ENCODE measurements around the gene TTC8.
A peak's percentile ranks its signal among the peaks of the same experiment; 100 is the strongest.
"Not testable (repeated sequence)": the region's sequence is repeated elsewhere in the genome, so short reads cannot be mapped to it uniquely, and the experiment has no call there.

The TTC8 gene

GRCh38 chr14:88848571-88848970, 24.1 kb downstream of the TTC8 start:
- no peak for DNase-seq (ENCODE audit: insufficient read length, low spot score)
- no peak for FAIRE-seq
- TF ChIP-seq CTCF (IDR thresholded peaks at IDR 0.05; ENCODE audit: insufficient read depth, missing control alignments) = no peak

GRCh38 chr14:88849716-88850115, 25.3 kb downstream of the TTC8 start:
- FAIRE-seq = peak; percentile 6
- no peak for TF ChIP-seq CTCF (IDR thresholded peaks at IDR 0.05; ENCODE audit: insufficient read depth, missing control alignments)
- DNase-seq (ENCODE audit: insufficient read length, low spot score) = no peak

- FAIRE-seq (no peak), DNase-seq (ENCODE audit: insufficient read length, low spot score) (no peak)
- TF ChIP-seq CTCF (IDR thresholded peaks at IDR 0.05; ENCODE audit: insufficient read depth, missing control alignments) = no peak
Measured at GRCh38 chr14:88851587-88851986, 27.1 kb downstream of the TTC8 start.

GRCh38 chr14:88852632-88853031, 28.2 kb downstream of the TTC8 start:
- FAIRE-seq (no peak), DNase-seq (ENCODE audit: insufficient read length, low spot score) (no peak)
- no peak for TF ChIP-seq CTCF (IDR thresholded peaks at IDR 0.05; ENCODE audit: insufficient read depth, missing control alignments)

- no peak for FAIRE-seq
- DNase-seq (ENCODE audit: insufficient read length, low spot score) = no peak
- TF ChIP-seq CTCF (IDR thresholded peaks at IDR 0.05; ENCODE audit: insufficient read depth, missing control alignments) = no peak
Measured at GRCh38 chr14:88853129-88853528, 28.7 kb downstream of the TTC8 start.

- no peak for DNase-seq (ENCODE audit: insufficient read length, low spot score)
- no peak for TF ChIP-seq CTCF (IDR thresholded peaks at IDR 0.05; ENCODE audit: insufficient read depth, missing control alignments)
- peak; percentile 98 for FAIRE-seq
Measured at GRCh38 chr14:88856786-88857366, 32.4 kb downstream of the TTC8 start.

GRCh38 chr14:88857861-88858260, 33.4 kb downstream of the TTC8 start:
- not testable (repeated sequence) for DNase-seq (ENCODE audit: insufficient read length, low spot score); FAIRE-seq

- not testable (repeated sequence) for DNase-seq (ENCODE audit: insufficient read length, low spot score)
Measured at GRCh38 chr14:88859118-88859517, 34.7 kb downstream of the TTC8 start.

More at GRCh38 chr14:88859118-88859517, 34.7 kb downstream of the TTC8 start:
- FAIRE-seq = peak; percentile 11
